DND-41 (cell line): ENCODE measurements around the gene EXOC3L4.

Experiments
- CTCF ChIP-seq: IDR thresholded peaks from 2 replicates; pipeline ENCODE4 v1.5.1; 2012; ENCODE audit warnings: borderline replicate concordance, low read length, moderate library complexity, mild to moderate bottlenecking; ENCODE audit not compliant: poor library complexity, severe bottlenecking; ENCODE audit errors: extremely low read depth
- EZH2 ChIP-seq: IDR thresholded peaks from 3 replicates; pipeline ENCODE4 v1.6.1; 2012; ENCODE audit warnings: borderline replicate concordance, low read depth, mild to moderate bottlenecking, moderate library complexity, low read length, inconsistent platforms; ENCODE audit not compliant: severe bottlenecking

GRCh38 chr14:103091883-103092222, 2.7 kb upstream of the EXOC3L4 start:
- TF ChIP-seq CTCF (no peak), EZH2 (no peak)
